Stimulated activated CD4-positive, alpha-beta T cell treated with anti-CD3 and anti-CD28 coated beads, TNF-alpha, amount 100 ng/mL, for 48 hours (primary cell): ENCODE measurements around the gene GPR141.

Experiments
- DNase-seq, 3 donors: peaks; one replicate each; pipeline ENCODE4 v3.0.0-alpha.2; 2020; ENCODE audit warnings: low read depth in 3 of 3

Gene GPR141

DNA sequence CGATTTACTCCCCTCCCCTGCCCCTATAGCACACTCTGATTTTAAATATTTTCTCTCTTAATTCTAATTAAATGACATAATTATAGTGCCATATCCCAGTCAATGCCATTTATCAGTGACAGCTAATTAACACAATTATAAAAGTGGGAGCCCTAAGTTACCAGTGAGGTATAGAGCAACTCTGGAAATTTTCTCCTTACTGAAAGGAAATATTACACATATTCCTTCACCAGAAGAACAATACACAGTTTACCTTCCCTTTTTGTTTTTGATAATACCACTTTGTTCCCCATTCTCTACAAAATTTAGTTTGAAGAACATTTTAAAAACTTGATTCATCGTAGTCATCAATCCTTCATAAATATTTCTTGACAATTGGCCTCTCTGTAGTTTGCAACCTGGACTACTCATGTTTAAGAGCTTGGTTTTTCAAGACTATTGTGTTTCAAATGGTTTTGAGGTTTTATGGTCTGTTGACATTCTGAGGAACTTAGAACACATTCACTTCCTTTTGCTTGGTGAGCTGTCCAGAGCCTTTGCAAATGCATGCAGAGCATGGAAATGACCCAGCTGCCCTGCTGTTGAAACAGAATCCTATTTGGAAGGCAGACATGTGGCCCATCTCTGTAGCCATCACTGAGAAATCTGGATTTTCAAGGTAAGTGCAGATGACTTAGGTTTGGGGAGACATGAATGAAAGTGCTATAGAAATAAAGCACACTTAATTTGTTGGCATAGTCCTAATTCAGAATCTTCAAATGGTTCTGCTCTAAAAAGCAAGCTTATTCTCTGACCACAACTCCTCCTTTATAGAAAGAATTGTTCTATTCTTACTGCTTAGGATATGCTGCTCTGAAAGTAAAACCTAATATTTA is at the start of gene GPR141:
Gene GPR141 (plus strand): TSS at position 521 of the 875 bp plus-strand sequence. CDS start 56,628 bp downstream, outside the sequence.
- DNase-seq, result no peak

GRCh38 chr7:37635346-37635745 is 48.2 kb upstream of the GPR141 start:
- DNase-seq, result no peak

- DNase-seq, result no peak
Observed at GRCh38 chr7:37642028-37642540, 41.5 kb upstream of the GPR141 start.

- no peak for DNase-seq
Observed at GRCh38 chr7:37643876-37644275, 39.7 kb upstream of the GPR141 start.

- DNase-seq, result no peak
Observed at GRCh38 chr7:37645282-37646050, 38.1 kb upstream of the GPR141 start.

GRCh38 chr7:37656913-37657530 is 26.5 kb upstream of the GPR141 start:
- DNase-seq, result no peak

DNA sequence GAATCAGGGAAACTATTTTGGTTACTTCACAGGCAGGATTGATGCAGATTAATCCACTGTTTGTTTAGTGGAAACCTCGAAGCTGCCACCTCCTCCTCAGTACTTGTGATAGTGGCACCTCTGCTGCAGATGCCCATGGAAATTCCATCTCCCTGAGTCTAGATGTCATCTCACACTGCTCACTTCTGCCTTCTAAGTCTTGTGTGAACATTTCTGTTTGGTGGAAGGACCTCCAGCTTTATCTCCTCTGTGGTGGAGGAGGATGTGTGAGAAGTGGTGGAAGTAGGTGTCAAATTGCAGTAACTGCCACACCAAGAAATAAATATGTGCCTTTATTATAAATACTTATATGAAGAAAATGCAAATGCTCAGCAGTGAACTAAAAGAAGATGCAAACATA is 25.8 kb upstream of the GPR141 start:
- no peak for DNase-seq

DNA sequence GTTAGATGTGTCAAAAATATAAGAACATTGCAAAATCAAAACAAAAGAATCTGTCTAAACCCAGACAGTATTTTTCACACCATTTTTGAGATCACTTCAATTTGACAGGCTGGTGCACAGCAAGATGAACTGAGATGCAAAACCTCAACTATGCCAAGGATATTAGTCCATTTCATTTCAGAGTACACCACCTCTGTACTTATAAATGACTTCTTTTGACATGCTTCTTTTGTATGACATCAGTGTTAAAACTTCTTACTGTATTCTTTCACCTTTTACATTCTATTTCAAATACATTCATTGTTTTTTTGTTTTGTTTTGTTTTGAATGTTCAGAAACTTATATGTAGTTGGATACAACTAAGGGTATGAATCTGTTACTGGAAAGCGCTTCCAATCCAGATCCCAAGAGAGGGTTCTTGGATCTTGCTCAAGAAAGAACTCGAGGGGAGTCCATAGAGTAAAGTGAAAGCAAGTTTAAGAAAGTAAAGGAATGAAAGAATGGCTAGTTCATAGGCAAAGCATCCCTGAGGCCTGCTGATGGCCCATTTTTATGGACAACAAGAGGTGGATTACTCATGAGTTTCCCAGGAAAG is 23.5 kb upstream of the GPR141 start:
- DNase-seq, result no peak

DNA sequence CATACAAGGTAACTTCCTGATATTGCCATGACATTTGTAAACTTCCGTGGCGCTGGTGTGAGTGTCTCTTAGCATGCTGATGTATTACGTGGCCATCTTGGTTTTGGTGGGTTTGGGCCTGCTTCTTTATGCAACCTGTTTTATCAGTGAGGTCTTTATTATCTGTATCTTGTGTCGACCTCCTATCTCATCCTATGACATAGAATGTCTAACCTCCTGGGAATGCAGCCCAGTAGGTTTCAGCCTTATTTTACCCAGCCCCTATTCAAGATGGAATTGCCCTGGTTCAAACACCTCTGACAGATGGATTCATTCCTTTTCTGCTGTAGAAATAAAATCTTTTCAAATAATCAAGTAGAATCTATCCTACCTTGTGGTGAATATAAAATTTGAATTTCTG is 23.0 kb upstream of the GPR141 start:
- no peak for DNase-seq

GRCh38 chr7:37663693-37664092 is 19.9 kb upstream of the GPR141 start:
- DNase-seq, result no peak

- DNase-seq, result no peak
Observed at GRCh38 chr7:37665352-37666022, 18.1 kb upstream of the GPR141 start.

GRCh38 chr7:37666026-37666799 is 17.4 kb upstream of the GPR141 start:
- DNase-seq, result no peak

DNA sequence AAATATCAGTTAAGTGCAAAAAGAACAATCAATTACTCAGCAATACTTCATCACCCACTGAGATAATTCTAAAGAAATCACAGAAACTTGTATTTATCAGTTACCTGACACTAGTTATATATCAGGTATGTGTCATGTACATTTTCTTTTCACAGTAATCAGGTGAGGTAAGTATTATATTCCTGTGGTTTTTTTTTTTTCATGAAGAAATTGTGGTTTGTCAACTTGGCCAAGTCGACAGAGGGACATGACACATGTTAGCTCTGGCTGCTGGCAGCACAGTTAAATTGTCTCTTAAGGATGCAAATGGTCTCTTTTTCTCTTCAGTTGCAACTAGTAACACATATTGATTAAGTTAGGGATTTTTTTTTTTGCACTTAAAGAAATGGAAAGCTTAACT is 13.7 kb upstream of the GPR141 start:
- DNase-seq, result no peak

DNA sequence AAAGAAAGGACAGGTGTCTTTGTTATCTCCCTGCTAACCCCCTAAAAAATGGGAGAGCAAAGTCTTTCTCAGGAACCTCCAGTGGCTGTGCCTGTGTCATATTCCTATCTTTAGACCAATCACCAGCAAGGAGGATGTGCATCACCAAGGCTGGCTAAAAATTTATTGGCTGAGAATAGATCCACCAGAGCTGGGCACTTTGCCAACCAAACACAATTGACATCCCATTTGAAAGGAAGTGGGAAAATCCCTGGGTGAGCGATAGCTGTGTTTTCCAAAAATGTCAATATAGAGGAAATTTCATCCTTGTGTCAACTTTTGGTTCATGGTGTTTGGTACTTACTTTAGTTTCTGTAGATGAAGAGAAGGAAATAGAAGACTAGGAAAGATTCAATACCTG is 13.1 kb upstream of the GPR141 start:
- no peak for DNase-seq

- DNase-seq, result no peak
Observed at GRCh38 chr7:37671876-37672275, 11.7 kb upstream of the GPR141 start.

GRCh38 chr7:37672926-37673325 is 10.6 kb upstream of the GPR141 start:
- DNase-seq, result no peak

DNA sequence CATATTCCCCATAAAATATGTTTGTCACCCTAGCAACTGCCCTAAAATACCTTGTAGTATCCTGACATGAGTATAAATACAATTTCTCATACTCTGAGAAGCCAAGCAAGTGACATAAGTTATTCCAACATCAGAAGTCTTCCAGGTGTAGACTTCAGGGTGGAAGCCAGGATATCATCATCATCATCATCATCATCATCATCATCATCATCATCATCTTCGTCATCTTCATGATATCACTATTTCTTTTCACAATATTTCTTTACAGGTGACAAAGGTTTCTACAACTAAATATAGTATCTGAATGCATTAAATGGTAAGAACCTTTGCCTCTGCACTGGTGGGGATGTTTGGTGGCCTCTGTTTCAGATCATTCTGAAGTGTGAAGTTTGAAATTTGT is 10.0 kb upstream of the GPR141 start:
- no peak for DNase-seq

GRCh38 chr7:37674531-37674930 is 9.0 kb upstream of the GPR141 start:
- no peak for DNase-seq

- no peak for DNase-seq
Observed at GRCh38 chr7:37675749-37676148, 7.8 kb upstream of the GPR141 start.

DNA sequence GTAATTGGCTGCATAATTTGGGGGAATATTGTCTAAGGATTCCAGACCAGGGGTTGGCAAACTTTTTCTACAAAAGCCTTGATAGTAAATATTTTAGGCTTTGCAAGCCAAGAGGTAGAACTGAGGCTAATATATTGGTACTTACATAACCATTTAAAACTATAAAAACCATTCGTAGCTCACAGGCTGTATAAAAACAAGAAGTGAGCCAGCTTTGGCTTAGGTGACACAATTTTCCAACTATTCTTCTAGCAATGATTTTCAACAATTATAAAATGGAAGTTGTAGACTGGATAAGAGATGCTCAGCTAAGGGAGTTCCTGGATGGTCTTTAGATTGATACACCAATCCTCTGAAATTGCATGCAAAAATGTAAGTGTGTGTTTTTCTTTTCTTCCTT is 1.4 kb downstream of the GPR141 start:
- no peak for DNase-seq
